Esophagus muscularis mucosa (tissue), 4 donors: Measurements from ENCODE around the gene TAGLN2. TPM values are rescaled to one million over a fixed set of nuclear protein-coding genes. Genes with fewer than 3 reads are reported as not detected.

ENCODE experiments used
- DNase-seq: peaks from one replicate; pipeline ENCODE4 v3.0.0-alpha.2; 2017; ENCODE audit errors: extremely low spot score
- H3K27ac ChIP-seq, 4 donors: fragments of 200-600 bp; sonication (generic); replicated peaks in 1 of 4; 1 replicate in 3 of 4; 2 replicates in 1 of 4; pipeline ENCODE4 v1.5.1; 2016 to 2019; ENCODE audit warnings: mild to moderate bottlenecking in 1 of 4
- H3K27me3 ChIP-seq, 4 donors: fragments of 200-600 bp; sonication (generic); one replicate each; pipeline versions ENCODE4 v1.5.1 to v1.6.0; 2016 to 2019
- H3K36me3 ChIP-seq, 4 donors: fragments of 200-600 bp; sonication (generic); one replicate each; pipeline ENCODE4 v1.5.1; 2016 to 2019
- H3K4me1 ChIP-seq, 4 donors: fragments of 200-600 bp; sonication (generic); one replicate each; pipeline ENCODE4 v1.5.1; 2016 to 2019
- H3K4me3 ChIP-seq, 4 donors: fragments of 200-600 bp; sonication (generic); 1 replicate in 2 of 4; 2 replicates in 2 of 4; pipeline ENCODE4 v1.5.1; 2016 to 2019; ENCODE audit warnings: mild to moderate bottlenecking in 4 of 4, moderate library complexity in 1 of 4
- H3K9me3 ChIP-seq, 4 donors: fragments of 200-600 bp; sonication (generic); 1 replicate in 3 of 4; 2 replicates in 1 of 4; pipeline ENCODE4 v1.5.1; 2016 to 2019
- EP300 ChIP-seq: sonication (generic); formaldehyde crosslinking; IDR thresholded peaks from one replicate; pipeline ENCODE4 v1.6.1; 2017; ENCODE audit warnings: antibody characterized with exemption
- POLR2A ChIP-seq: fragments of 450-650 bp; IDR thresholded peaks from one replicate; pipeline ENCODE4 v1.6.1; 2017; ENCODE audit warnings: antibody characterized with exemption, moderate library complexity, mild to moderate bottlenecking, low read depth
- POLR2AphosphoS5 ChIP-seq, 2 donors: sonication (generic); formaldehyde crosslinking; IDR thresholded peaks; one replicate each; pipeline ENCODE4 v1.6.1; 2017; ENCODE audit warnings: antibody characterized with exemption in 2 of 2
- WGBS: methylation state at CpG from one replicate; pipeline ENCODE4 v1.1.5; 2018; 5-methylcytosine and 5-hydroxymethylcytosine counted together
- intact Hi-C: fragments of 100-400 bp; cut with DNase I; formaldehyde crosslinking; loops from one replicate; pipeline ENCODE4 v1.15.1; 2023
- total RNA-seq, 4 donors: library from RNA; depleted of rRNA; stranded (reverse); fragments of >200 nt; gene quantifications; one replicate each; pipeline versions ENCODE4 v1.1.0 to v1.2.1, GENCODE V29; 2016
- TF ChIP-seq, protein P1 (sequence below), 3 experiments: fragments of 200-600 bp in 2 of 3; fragments of 450-650 bp in 1 of 3; sonication (generic) in 2 of 3; IDR thresholded peaks; one replicate each; pipeline ENCODE4 v1.5.1; 2017 to 2019; ENCODE audit warnings: antibody characterized with exemption in 3 of 3, mild to moderate bottlenecking in 2 of 3, moderate library complexity in 1 of 3

TAGLN2 gene
- total RNA-seq, 4 donors from 2014 or later = 125 to 276 (median 228) TPM

GRCh38 chr1:159915571-159916241, 9.6 kb downstream of the TAGLN2 start:
- Histone ChIP-seq H3K36me3 (peaks cover 30 to 45% (median 41%) of the 10 kb centered on the region in 4 donors), H3K4me1 (peaks cover 53 to 73% (median 65%) of the 10 kb centered on the region in 4 donors)

DNA sequence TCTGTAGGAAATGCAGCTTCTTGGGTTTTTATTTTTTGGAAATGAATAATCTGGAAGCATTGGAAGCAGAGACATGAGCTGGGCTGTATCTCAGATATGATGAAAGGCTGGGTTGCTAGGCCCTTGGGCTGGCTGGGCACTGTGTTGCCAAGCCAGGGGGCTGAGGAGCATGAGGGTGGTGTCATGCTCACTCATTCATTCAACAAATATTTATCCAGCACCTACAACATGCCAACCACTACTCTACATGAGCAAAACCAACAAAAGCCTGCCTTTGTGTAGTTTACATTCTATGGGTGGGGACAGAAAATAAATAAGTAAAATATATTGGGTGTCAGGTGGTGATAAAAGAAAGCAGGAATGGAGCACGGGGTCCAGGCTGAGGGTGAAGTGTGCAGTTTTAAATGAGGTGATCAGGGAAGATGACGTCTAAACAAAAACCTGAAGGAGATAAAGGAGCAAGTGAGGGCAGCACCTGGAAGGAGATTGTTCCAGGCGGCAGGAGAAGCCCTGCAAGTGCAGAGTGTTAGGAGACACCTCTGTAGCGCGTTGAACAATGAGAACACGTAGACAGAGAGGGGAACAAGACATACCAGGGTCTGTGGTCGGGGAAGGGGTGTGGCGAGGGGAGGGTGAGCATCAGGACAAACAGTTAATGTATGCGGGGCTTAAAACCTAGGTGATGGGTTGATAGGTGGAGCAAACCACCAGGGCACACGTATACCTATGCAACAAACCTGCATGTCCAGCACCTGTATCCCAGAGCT, 10.9 kb downstream of the TAGLN2 start:
- no peak for DNase-seq
- H3K9me3 ChIP-seq = no peaks in the 10 kb centered on the region
- H3K4me3 ChIP-seq = no peak overlapping the region
- H3K27ac ChIP-seq = no peak overlapping the region
- TF ChIP-seq EP300 (no peak), POLR2A (no peak), POLR2AphosphoS5 (IDR thresholded peaks at IDR 0.05) (no peak)
- TF ChIP-seq, protein P1, sequence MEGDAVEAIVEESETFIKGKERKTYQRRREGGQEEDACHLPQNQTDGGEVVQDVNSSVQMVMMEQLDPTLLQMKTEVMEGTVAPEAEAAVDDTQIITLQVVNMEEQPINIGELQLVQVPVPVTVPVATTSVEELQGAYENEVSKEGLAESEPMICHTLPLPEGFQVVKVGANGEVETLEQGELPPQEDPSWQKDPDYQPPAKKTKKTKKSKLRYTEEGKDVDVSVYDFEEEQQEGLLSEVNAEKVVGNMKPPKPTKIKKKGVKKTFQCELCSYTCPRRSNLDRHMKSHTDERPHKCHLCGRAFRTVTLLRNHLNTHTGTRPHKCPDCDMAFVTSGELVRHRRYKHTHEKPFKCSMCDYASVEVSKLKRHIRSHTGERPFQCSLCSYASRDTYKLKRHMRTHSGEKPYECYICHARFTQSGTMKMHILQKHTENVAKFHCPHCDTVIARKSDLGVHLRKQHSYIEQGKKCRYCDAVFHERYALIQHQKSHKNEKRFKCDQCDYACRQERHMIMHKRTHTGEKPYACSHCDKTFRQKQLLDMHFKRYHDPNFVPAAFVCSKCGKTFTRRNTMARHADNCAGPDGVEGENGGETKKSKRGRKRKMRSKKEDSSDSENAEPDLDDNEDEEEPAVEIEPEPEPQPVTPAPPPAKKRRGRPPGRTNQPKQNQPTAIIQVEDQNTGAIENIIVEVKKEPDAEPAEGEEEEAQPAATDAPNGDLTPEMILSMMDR (IDR thresholded peaks at IDR 0.05) = no peak
- intact Hi-C loops = no loop called here
- WGBS = 89% methylated on average over 10 of the region's 10 CpGs
- H3K4me1 ChIP-seq = peaks cover 46 to 71% (median 65%) of the 10 kb centered on the region in 4 donors
- H3K36me3 ChIP-seq = peaks cover 18 to 33% (median 28%) of the 10 kb centered on the region in 4 donors
- H3K27me3 ChIP-seq = no peaks in the 10 kb centered on the region

More at GRCh38 chr1:159915571-159916241, 9.6 kb downstream of the TAGLN2 start:
- no peaks in the 10 kb centered on the region for H3K27me3 ChIP-seq
- H3K27ac ChIP-seq = peak overlapping the region in 3 of 4 donors; percentile 35 to 48 (median 44)
- no peak overlapping the region for H3K4me3 ChIP-seq
- intact Hi-C loops = no loop called here
- WGBS = 48% methylated on average over 5 of the region's 5 CpGs
- TF ChIP-seq POLR2A (no peak), POLR2AphosphoS5 (IDR thresholded peaks at IDR 0.05) (no peak), EP300 (no peak)
- TF ChIP-seq, protein P1 (IDR thresholded peaks at IDR 0.05) = no peak
- H3K9me3 ChIP-seq = no peaks in the 10 kb centered on the region
- no peak for DNase-seq

GRCh38 chr1:159913451-159914192, 11.7 kb downstream of the TAGLN2 start:
- peak overlapping the region in 1 of 4 donors; percentile 27 for H3K27ac ChIP-seq
- no peak for DNase-seq
- H3K27me3 ChIP-seq = no peaks in the 10 kb centered on the region
- intact Hi-C loops = no loop called here
- WGBS = 77% methylated on average over 5 of the region's 5 CpGs
- no peaks in the 10 kb centered on the region for H3K9me3 ChIP-seq
- H3K36me3 ChIP-seq = peaks cover 10 to 25% (median 20%) of the 10 kb centered on the region in 4 donors
- H3K4me3 ChIP-seq = no peak overlapping the region
- TF ChIP-seq POLR2AphosphoS5 (IDR thresholded peaks at IDR 0.05) (no peak), POLR2A (no peak), EP300 (no peak)
- TF ChIP-seq, protein P1 (IDR thresholded peaks at IDR 0.05) = no peak
- H3K4me1 ChIP-seq = peaks cover 46 to 63% (median 57%) of the 10 kb centered on the region in 4 donors

DNA sequence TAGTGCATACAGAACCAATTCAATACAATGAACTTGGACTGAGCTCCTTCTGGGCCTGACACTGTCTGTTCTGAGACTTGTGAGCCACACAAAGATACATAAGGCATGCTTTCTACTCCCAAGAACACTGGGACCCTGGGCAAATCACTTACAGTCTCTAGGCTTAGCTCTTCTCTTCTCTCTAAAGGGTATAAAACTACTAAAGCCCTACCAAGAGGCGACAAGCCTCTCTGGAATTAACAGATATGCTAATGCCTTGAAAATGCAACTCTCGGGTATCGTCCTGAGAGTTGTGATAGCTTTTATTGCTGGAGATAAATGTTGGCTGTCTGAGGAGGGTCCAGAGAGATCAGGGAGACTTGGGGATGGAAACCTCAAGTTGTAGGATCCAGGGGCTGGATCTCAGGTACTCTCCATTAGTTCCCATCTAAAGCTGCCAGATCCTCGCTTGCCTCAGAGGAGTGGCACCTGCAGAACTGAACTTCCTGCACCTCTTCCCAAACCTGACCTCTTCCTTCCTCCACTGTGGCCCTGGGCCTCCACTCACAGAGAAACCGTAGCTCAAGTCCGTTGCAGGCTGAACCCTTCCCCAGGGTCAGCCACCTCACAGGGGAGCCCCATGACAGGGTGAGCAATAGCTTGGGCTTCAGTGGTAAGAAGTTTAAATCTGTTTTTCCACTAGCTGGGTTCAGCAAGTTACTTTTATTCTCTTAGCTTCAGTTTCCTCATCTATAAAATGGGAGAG, 13.8 kb downstream of the TAGLN2 start:
- peaks cover 28 to 44% (median 40%) of the 10 kb centered on the region in 4 donors for H3K4me1 ChIP-seq
- intact Hi-C loops = no loop called here
- H3K9me3 ChIP-seq = no peaks in the 10 kb centered on the region
- no peaks in the 10 kb centered on the region for H3K27me3 ChIP-seq
- no peak overlapping the region for H3K4me3 ChIP-seq
- H3K36me3 ChIP-seq = peaks cover 0 to 9% (median 2%) of the 10 kb centered on the region in 4 donors
- WGBS = 63% methylated on average over 6 of the region's 6 CpGs
- peak overlapping the region in 3 of 4 donors; percentile 10 to 41 (median 23) for H3K27ac ChIP-seq
- TF ChIP-seq EP300 (no peak), POLR2AphosphoS5 (IDR thresholded peaks at IDR 0.05) (no peak), POLR2A (no peak)
- TF ChIP-seq, protein P1 (IDR thresholded peaks at IDR 0.05) = no peak
- DNase-seq = no peak
